ENCODE measurements around the gene KLHL36. TPM values are rescaled to one million over a fixed set of nuclear protein-coding genes. Genes with fewer than 3 reads are reported as not detected.

KLHL36 gene
- total and polyA plus RNA-seq, 2 donors from 2014 or later: 13.7 to 76.6 TPM

DNA sequence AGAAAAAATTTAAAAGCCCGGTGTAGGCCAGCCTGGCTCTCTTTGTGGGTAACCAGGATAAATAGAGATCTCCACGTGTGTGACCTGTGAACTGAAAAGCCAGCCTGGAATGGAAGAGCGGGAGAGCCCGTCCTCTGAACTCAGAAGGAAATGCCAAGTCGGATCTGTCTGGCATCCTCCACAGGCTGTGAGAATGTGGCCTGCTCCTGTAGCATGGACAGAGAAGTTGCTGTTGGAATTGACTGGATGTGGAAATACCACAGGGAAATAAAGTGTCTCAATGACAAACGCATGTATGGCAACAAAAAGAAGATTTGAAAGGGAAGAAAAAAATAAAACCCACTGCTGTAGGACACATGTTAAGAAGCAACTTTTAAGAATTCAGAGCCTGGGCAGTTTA, 6.7 kb downstream of the KLHL36 start:
- H3K9ac ChIP-seq (ENCODE audit: low read length in 3 of 3): no peak overlapping the region
- FAIRE-seq (no peak), DNase-seq (no peak)
- no peak overlapping the region for H3K27ac ChIP-seq (ENCODE audit: low read depth in 2 of 2, low read length in 2 of 2)
- intact Hi-C loops (cut with DNase I): no loop called here
- H3K36me3 ChIP-seq (ENCODE audit: control insufficient read depth in 2 of 3, insufficient read depth in 3 of 3, low read length in 3 of 3): peaks cover 2 to 52% (median 24%) of the 10 kb centered on the region in 3 donors
- H3K27me3 ChIP-seq (ENCODE audit: control insufficient read depth, insufficient read depth, low read length): no peaks in the 10 kb centered on the region
- H3K4me1 ChIP-seq (ENCODE audit: control insufficient read depth in 2 of 3, insufficient read depth in 2 of 3, low read depth in 1 of 3, low read length in 3 of 3): peaks cover 0 to 2% (median 0%) of the 10 kb centered on the region in 3 donors
- no peaks in the 10 kb centered on the region for H3K9me3 ChIP-seq (ENCODE audit: control insufficient read depth in 2 of 3, insufficient read depth in 1 of 3, low read length in 3 of 3)
- H3K4me3 ChIP-seq (ENCODE audit: low read length in 3 of 3): no peak overlapping the region
- TF ChIP-seq, protein P1, sequence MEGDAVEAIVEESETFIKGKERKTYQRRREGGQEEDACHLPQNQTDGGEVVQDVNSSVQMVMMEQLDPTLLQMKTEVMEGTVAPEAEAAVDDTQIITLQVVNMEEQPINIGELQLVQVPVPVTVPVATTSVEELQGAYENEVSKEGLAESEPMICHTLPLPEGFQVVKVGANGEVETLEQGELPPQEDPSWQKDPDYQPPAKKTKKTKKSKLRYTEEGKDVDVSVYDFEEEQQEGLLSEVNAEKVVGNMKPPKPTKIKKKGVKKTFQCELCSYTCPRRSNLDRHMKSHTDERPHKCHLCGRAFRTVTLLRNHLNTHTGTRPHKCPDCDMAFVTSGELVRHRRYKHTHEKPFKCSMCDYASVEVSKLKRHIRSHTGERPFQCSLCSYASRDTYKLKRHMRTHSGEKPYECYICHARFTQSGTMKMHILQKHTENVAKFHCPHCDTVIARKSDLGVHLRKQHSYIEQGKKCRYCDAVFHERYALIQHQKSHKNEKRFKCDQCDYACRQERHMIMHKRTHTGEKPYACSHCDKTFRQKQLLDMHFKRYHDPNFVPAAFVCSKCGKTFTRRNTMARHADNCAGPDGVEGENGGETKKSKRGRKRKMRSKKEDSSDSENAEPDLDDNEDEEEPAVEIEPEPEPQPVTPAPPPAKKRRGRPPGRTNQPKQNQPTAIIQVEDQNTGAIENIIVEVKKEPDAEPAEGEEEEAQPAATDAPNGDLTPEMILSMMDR (IDR thresholded peaks at IDR 0.05; ENCODE audit: borderline replicate concordance, extremely low read depth, insufficient read depth): no peak

DNA sequence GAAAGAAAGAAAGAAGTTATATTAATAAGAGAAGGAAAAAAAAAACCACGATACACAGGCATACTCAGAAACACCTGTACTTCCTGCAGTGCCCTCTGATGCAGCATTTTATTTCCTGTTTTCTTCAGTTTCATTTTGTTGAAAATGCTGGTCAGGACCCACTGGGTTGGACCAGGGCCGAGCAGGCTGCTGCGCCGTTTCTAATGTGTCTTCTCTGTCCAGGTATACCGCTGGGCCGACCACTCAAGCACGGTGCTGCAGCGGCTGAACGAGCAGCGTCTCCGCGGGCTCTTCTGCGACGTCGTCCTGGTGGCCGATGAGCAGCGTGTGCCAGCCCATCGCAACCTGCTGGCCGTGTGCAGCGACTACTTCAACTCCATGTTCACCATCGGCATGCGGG, 8.3 kb downstream of the KLHL36 start:
- H3K9me3 ChIP-seq (ENCODE audit: control insufficient read depth in 2 of 3, insufficient read depth in 1 of 3, low read length in 3 of 3): no peaks in the 10 kb centered on the region
- no peak overlapping the region for H3K4me3 ChIP-seq (ENCODE audit: low read length in 3 of 3)
- no peak overlapping the region for H3K9ac ChIP-seq (ENCODE audit: low read length in 3 of 3)
- no peak overlapping the region for H3K27ac ChIP-seq (ENCODE audit: low read depth in 2 of 2, low read length in 2 of 2)
- H3K4me1 ChIP-seq (ENCODE audit: control insufficient read depth in 2 of 3, insufficient read depth in 2 of 3, low read depth in 1 of 3, low read length in 3 of 3): no peaks in the 10 kb centered on the region
- FAIRE-seq (no peak), DNase-seq (peak in 1 of 5 donors; percentile 57)
- no peaks in the 10 kb centered on the region for H3K27me3 ChIP-seq (ENCODE audit: control insufficient read depth, insufficient read depth, low read length)
- intact Hi-C loops (cut with DNase I): no loop called here
- H3K36me3 ChIP-seq (ENCODE audit: control insufficient read depth in 2 of 3, insufficient read depth in 3 of 3, low read length in 3 of 3): peaks cover 2 to 62% (median 32%) of the 10 kb centered on the region in 3 donors
- TF ChIP-seq, protein P1 (IDR thresholded peaks at IDR 0.05; ENCODE audit: borderline replicate concordance, extremely low read depth, insufficient read depth): no peak

DNA sequence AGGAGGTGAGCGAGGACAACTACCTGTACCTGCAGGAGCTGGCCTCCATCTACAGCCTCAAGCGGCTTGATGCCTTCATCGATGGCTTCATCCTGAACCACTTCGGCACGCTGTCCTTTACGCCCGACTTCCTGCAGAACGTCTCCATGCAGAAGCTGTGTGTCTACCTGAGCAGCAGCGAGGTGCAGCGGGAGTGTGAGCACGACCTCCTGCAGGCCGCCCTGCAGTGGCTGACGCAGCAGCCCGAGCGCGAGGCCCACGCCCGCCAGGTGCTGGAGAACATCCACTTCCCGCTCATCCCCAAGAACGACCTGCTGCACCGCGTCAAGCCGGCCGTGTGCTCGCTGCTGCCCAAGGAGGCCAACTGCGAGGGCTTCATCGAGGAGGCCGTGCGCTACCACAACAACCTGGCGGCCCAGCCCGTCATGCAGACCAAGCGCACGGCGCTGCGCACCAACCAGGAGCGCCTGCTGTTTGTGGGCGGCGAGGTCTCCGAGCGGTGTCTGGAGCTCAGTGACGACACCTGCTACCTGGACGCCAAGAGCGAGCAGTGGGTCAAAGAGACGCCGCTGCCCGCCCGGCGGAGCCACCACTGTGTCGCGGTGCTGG, 9.0 kb downstream of the KLHL36 start:
- intact Hi-C loops (cut with DNase I): no loop called here
- DNase-seq (peak in 1 of 5 donors; percentile 66), FAIRE-seq (no peak)
- Histone ChIP-seq H3K27me3 (ENCODE audit: control insufficient read depth, insufficient read depth, low read length) (no peaks in the 10 kb centered on the region), H3K9me3 (ENCODE audit: control insufficient read depth in 2 of 3, insufficient read depth in 1 of 3, low read length in 3 of 3) (no peaks in the 10 kb centered on the region), H3K9ac (ENCODE audit: low read length in 3 of 3) (no peak overlapping the region), H3K36me3 (ENCODE audit: control insufficient read depth in 2 of 3, insufficient read depth in 3 of 3, low read length in 3 of 3) (peaks cover 2 to 67% (median 38%) of the 10 kb centered on the region in 3 donors), H3K4me1 (ENCODE audit: control insufficient read depth in 2 of 3, insufficient read depth in 2 of 3, low read depth in 1 of 3, low read length in 3 of 3) (no peaks in the 10 kb centered on the region), H3K27ac (ENCODE audit: low read depth in 2 of 2, low read length in 2 of 2) (no peak overlapping the region), H3K4me3 (ENCODE audit: low read length in 3 of 3) (no peak overlapping the region)
- TF ChIP-seq, protein P1 (IDR thresholded peaks at IDR 0.05; ENCODE audit: borderline replicate concordance, extremely low read depth, insufficient read depth): no peak

All from kidney (tissue), 14 donors.